ENCODE measurements around the gene FBXO39.
"Not testable (repeated sequence)": the region's sequence is repeated elsewhere in the genome, so short reads cannot be mapped to it uniquely, and the experiment has no call there.

FBXO39 gene

GRCh38 chr17:6775871-6776405 lies at the start of gene FBXO39:
TSS of gene FBXO39 (plus strand) at chr17:6776215. CDS start at chr17:6779869, 3,654 bp downstream.
- H3K4me1 Mint-ChIP-seq (ENCODE audit: low read depth), result peaks cover 3% of the 10 kb centered on the region
- H3K27me3 Mint-ChIP-seq, result peaks cover 64% of the 10 kb centered on the region
- H3K27ac Mint-ChIP-seq, result no peak within 1 kb of the TSS
- H3K36me3 Mint-ChIP-seq (ENCODE audit: low read depth), result peaks cover 39% of the 10 kb centered on the region
- no peak within 1 kb of the TSS for H3K4me3 Mint-ChIP-seq
- no peak for DNase-seq
- peaks cover 24% of the 10 kb centered on the region for H3K9me3 Mint-ChIP-seq

- H3K4me1 Mint-ChIP-seq (ENCODE audit: low read depth), result no peaks in the 10 kb centered on the region
- DNase-seq, result no peak
- H3K4me3 Mint-ChIP-seq, result no peak overlapping the region
- H3K36me3 Mint-ChIP-seq (ENCODE audit: low read depth), result no peaks in the 10 kb centered on the region
- no peaks in the 10 kb centered on the region for H3K9me3 Mint-ChIP-seq
- H3K27me3 Mint-ChIP-seq, result peaks cover 11% of the 10 kb centered on the region
- H3K27ac Mint-ChIP-seq, result no peak overlapping the region
These were observed 46.5 kb upstream of the FBXO39 start for GRCh38 chr17:6729531-6729930.

GRCh38 chr17:6746665-6747064 lies 29.4 kb upstream of the FBXO39 start:
- not testable (repeated sequence) for H3K4me3 Mint-ChIP-seq; H3K36me3 Mint-ChIP-seq (ENCODE audit: low read depth); DNase-seq; H3K4me1 Mint-ChIP-seq (ENCODE audit: low read depth); H3K9me3 Mint-ChIP-seq; H3K27ac Mint-ChIP-seq
- peaks cover 15% of the 10 kb centered on the region for H3K27me3 Mint-ChIP-seq

GRCh38 chr17:6748617-6749016 lies 27.4 kb upstream of the FBXO39 start:
- Mint-ChIP-seq H3K4me1 (ENCODE audit: low read depth) (peaks cover 16% of the 10 kb centered on the region), H3K27ac (no peak overlapping the region), H3K27me3 (peaks cover 9% of the 10 kb centered on the region), H3K9me3 (no peaks in the 10 kb centered on the region), H3K36me3 (ENCODE audit: low read depth) (no peaks in the 10 kb centered on the region), H3K4me3 (no peak overlapping the region)
- no peak for DNase-seq

- Mint-ChIP-seq H3K27ac (no peak overlapping the region), H3K9me3 (no peaks in the 10 kb centered on the region), H3K27me3 (peaks cover 4% of the 10 kb centered on the region), H3K4me3 (no peak overlapping the region), H3K4me1 (ENCODE audit: low read depth) (peaks cover 21% of the 10 kb centered on the region), H3K36me3 (ENCODE audit: low read depth) (no peaks in the 10 kb centered on the region)
- no peak for DNase-seq
These were observed 26.5 kb upstream of the FBXO39 start for GRCh38 chr17:6749519-6749918.

GRCh38 chr17:6752068-6752909 lies 23.7 kb upstream of the FBXO39 start:
- Mint-ChIP-seq H3K27me3 (no peaks in the 10 kb centered on the region), H3K9me3 (no peaks in the 10 kb centered on the region), H3K27ac (peak overlapping the region; percentile 82), H3K4me1 (ENCODE audit: low read depth) (peaks cover 46% of the 10 kb centered on the region), H3K4me3 (no peak overlapping the region), H3K36me3 (ENCODE audit: low read depth) (no peaks in the 10 kb centered on the region)
- no peak for DNase-seq

- DNase-seq, result peak; percentile 43
- H3K27me3 Mint-ChIP-seq, result no peaks in the 10 kb centered on the region
These were observed 23.0 kb upstream of the FBXO39 start for GRCh38 chr17:6753006-6753445.

GRCh38 chr17:6753546-6753945 lies 22.5 kb upstream of the FBXO39 start:
- no peaks in the 10 kb centered on the region for H3K27me3 Mint-ChIP-seq
- no peak overlapping the region for H3K4me3 Mint-ChIP-seq
- peaks cover 9% of the 10 kb centered on the region for H3K36me3 Mint-ChIP-seq (ENCODE audit: low read depth)
- DNase-seq, result no peak
- H3K9me3 Mint-ChIP-seq, result no peaks in the 10 kb centered on the region
- peak overlapping the region; percentile 47 for H3K27ac Mint-ChIP-seq
- H3K4me1 Mint-ChIP-seq (ENCODE audit: low read depth), result peaks cover 58% of the 10 kb centered on the region

More at GRCh38 chr17:6753006-6753445, 23.0 kb upstream of the FBXO39 start:
- no peak overlapping the region for H3K4me3 Mint-ChIP-seq
- H3K36me3 Mint-ChIP-seq (ENCODE audit: low read depth), result peaks cover 3% of the 10 kb centered on the region
- H3K9me3 Mint-ChIP-seq, result no peaks in the 10 kb centered on the region
- peaks cover 52% of the 10 kb centered on the region for H3K4me1 Mint-ChIP-seq (ENCODE audit: low read depth)
- H3K27ac Mint-ChIP-seq, result peak overlapping the region; percentile 82

GRCh38 chr17:6755281-6755680 lies 20.7 kb upstream of the FBXO39 start:
- no peaks in the 10 kb centered on the region for H3K27me3 Mint-ChIP-seq
- DNase-seq, result no peak
- H3K36me3 Mint-ChIP-seq (ENCODE audit: low read depth), result peaks cover 21% of the 10 kb centered on the region
- peak overlapping the region; percentile 91 for H3K27ac Mint-ChIP-seq
- H3K4me3 Mint-ChIP-seq, result peak overlapping the region; percentile 83
- H3K4me1 Mint-ChIP-seq (ENCODE audit: low read depth), result peaks cover 58% of the 10 kb centered on the region
- no peaks in the 10 kb centered on the region for H3K9me3 Mint-ChIP-seq

- no peaks in the 10 kb centered on the region for H3K27me3 Mint-ChIP-seq
- peaks cover 26% of the 10 kb centered on the region for H3K36me3 Mint-ChIP-seq (ENCODE audit: low read depth)
- DNase-seq, result peak; percentile 65
- peak within 1 kb of the TSS; percentile 83 for H3K4me3 Mint-ChIP-seq
- peak within 1 kb of the TSS; percentile 91 for H3K27ac Mint-ChIP-seq
- H3K9me3 Mint-ChIP-seq, result no peaks in the 10 kb centered on the region
- peaks cover 58% of the 10 kb centered on the region for H3K4me1 Mint-ChIP-seq (ENCODE audit: low read depth)
These were observed 20.3 kb upstream of the FBXO39 start, which contains the start of gene XAF1 for GRCh38 chr17:6755731-6756184. TSS of gene XAF1 (plus strand) at chr17:6756046. CDS start at chr17:6756079, 33 bp downstream.

- Mint-ChIP-seq H3K4me3 (peak overlapping the region; percentile 83), H3K27me3 (no peaks in the 10 kb centered on the region), H3K36me3 (ENCODE audit: low read depth) (peaks cover 33% of the 10 kb centered on the region), H3K27ac (peak overlapping the region; percentile 91), H3K9me3 (no peaks in the 10 kb centered on the region), H3K4me1 (ENCODE audit: low read depth) (peaks cover 58% of the 10 kb centered on the region)
- DNase-seq, result peak; percentile 45
These were observed 19.5 kb upstream of the FBXO39 start for GRCh38 chr17:6756425-6757031.

- peaks cover 50% of the 10 kb centered on the region for H3K4me1 Mint-ChIP-seq (ENCODE audit: low read depth)
- H3K9me3 Mint-ChIP-seq, result no peaks in the 10 kb centered on the region
- peak overlapping the region; percentile 53 for H3K27ac Mint-ChIP-seq
These were observed 18.3 kb upstream of the FBXO39 start for GRCh38 chr17:6757747-6758146.

GRCh38 chr17:6761779-6762178 lies 14.2 kb upstream of the FBXO39 start:
- DNase-seq, result no peak
- peaks cover 85% of the 10 kb centered on the region for H3K36me3 Mint-ChIP-seq (ENCODE audit: low read depth)
- no peak overlapping the region for H3K27ac Mint-ChIP-seq
- H3K4me1 Mint-ChIP-seq (ENCODE audit: low read depth), result peaks cover 16% of the 10 kb centered on the region
- no peak overlapping the region for H3K4me3 Mint-ChIP-seq
- H3K27me3 Mint-ChIP-seq, result no peaks in the 10 kb centered on the region
- H3K9me3 Mint-ChIP-seq, result peaks cover 13% of the 10 kb centered on the region

More at GRCh38 chr17:6757747-6758146, 18.3 kb upstream of the FBXO39 start:
- Mint-ChIP-seq H3K36me3 (ENCODE audit: low read depth) (peaks cover 45% of the 10 kb centered on the region), H3K27me3 (no peaks in the 10 kb centered on the region), H3K4me3 (peak overlapping the region; percentile 37)
- DNase-seq, result no peak

GRCh38 chr17:6768447-6768846 lies 7.6 kb upstream of the FBXO39 start:
- no peak overlapping the region for H3K27ac Mint-ChIP-seq
- H3K4me1 Mint-ChIP-seq (ENCODE audit: low read depth), result no peaks in the 10 kb centered on the region
- H3K4me3 Mint-ChIP-seq, result no peak overlapping the region
- no peak for DNase-seq
- peaks cover 47% of the 10 kb centered on the region for H3K9me3 Mint-ChIP-seq
- H3K27me3 Mint-ChIP-seq, result no peaks in the 10 kb centered on the region
- H3K36me3 Mint-ChIP-seq (ENCODE audit: low read depth), result peaks cover 98% of the 10 kb centered on the region

Data from activated T-cell treated with anti-CD3 and anti-CD28 coated beads, Interleukin-2, amount 50 U/mL, for 24 hours (primary cell).